HG03045 (cell line): Measurements from ENCODE around the gene HS1BP3.
A peak's percentile ranks its signal among the peaks of the same experiment; 100 is the strongest.

ENCODE experiments used
- ATAC-seq: cut with Tn5 transposase; IDR thresholded peaks from one replicate; pipeline ENCODE4 v1.9.1; 2021; ENCODE audit warnings: mild to moderate bottlenecking, moderate library complexity; ENCODE audit not compliant: unreplicated experiment

Gene HS1BP3

DNA sequence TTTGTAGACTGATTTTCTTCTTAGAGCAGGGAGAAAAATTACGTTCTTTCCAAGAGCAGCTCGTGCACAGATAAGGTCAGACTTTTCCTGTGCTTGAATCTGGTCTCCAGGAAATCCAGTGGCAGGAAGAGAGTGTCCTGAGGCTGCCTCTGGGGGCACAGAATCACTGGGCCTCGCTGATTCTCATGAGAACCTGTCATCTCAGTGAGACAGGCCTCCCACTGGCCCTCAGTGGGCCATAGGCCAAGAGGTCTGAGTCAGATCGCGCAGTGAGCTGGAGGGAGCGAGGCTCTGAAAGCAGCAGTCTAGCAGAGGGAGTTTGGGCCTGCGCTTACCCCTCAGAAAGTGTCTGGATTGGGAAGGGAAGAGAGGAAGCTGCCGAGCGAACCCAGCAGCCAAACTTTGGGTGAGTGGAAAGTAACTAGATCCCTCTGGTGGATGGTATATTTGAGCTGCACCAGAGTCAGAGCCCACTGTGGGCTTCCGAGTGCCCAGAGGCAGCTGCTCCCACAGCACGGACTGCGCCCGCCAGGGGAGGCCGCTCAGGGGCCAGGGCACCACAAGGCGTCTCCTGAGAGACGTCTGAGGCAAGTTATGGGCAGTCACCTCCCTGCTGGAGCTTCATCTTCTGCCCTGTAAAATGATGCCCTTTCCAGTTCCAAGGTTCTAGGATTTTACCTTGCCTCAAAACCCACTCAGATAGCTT, 24.2 kb upstream of the HS1BP3 start:
- no peak for ATAC-seq

DNA sequence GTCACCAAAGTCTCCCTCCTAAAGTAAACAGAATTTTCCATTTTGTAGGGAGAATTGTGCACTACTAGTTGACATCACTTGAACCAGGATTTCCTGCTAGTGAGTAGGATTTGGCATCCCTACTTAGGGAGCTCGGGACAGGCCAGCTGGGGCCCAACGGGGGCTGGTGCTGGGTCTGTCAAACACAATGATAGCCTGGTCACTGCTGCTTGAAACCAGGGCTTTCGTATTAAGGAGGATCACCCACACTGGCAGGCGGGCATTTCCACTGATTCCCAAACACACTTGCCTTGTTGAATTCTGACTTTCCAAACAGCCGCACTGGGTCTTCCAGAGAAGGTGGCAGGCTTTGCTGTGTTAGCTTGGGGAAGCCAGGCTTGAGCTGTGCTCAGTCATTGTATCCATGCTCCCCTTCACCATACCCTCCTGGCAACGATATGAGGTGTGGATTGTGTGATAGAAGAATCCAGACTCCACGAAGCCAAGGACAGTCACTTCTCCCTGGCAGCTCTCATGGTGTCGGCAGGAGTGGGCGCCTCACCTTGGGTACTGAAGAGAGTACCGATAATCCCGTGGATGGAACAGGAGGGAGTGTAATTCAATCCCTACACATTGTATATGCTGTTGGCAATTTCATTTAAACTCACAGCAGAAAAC, 23.5 kb upstream of the HS1BP3 start:
- ATAC-seq = no peak

DNA sequence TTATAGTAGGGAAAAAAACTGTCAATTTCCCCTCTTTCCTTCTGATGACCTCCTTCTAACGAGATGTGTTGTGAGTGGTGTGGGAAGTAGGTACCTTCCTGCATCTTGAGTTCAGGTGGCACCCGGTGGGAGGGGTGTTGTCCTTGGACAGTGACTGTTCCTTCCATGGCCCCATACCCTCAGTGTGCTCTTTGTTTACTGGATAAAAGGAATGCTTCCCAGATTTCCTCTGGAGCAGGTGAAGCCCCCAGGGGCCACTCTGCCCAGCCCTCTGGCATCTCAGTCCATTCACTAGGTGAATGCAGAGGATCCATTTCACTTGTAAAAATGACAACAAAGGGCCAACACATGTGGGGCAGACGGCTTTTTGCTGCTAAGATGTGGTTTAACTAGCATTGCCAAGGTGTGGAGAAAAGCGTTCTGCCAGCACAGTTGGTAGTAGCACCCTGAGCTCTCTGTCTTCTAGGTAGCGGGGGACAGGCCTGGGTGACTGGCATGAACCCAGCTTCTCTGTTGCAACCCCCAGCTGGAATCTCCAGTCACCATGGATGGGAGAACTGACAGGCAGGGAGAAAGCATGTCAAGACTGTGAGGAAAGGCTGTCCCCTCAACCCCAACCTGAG, 22.9 kb upstream of the HS1BP3 start:
- no peak for ATAC-seq

DNA sequence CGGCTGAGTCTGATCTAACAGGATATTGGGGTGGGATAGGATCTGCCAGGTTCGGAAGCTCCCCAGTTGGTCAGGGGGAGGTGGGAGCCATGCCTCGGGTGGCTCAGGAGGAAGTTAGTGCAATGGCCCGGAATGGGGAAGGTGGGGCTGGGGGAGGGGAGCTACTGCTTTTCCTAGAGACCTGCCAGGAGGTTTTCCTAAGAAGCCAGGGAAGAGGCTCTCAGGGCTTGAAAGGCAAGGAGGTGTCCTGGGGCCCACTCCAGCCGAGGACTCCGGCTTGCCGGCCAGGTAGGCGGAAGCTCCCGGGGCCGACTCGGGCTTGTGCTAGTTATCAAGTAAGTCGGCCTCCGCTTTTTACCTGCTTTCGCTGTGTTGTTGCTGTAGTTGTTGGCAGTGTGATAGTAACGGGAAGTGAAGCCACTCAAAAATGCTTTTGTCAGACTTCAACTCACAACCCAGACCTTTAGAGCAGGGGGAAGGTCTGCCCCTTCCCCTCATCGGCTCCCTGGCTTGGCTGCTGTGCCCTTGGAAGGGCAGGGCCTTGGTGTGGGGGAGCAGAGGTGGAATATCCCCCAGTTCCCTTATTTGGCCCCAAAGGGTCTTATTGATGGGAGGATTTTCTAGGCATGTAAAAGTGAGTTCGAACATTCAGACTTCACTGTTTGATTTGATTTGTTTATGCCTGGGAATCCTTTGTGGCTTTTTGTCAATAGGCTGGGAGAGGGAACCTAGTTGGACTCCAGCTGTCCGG, 21.5 kb upstream of the HS1BP3 start:
- ATAC-seq = no peak

DNA sequence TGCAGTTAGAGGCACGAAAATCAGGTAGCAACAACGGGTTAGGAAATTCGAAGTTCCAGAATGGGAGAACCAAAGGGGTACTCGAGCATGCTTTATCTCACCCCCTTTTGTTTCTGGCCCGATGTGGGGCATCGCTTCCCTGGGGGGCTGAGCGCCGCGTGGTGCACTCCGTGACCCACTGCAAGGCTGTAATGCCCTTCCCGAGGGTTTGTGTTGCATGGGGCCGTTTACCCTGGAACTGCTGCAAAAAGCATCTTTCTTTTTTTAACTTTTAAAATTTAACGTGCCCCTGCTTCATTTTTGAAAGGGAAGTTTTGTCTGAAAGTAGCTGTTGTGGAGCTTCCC, 20.8 kb upstream of the HS1BP3 start:
- no peak for ATAC-seq

DNA sequence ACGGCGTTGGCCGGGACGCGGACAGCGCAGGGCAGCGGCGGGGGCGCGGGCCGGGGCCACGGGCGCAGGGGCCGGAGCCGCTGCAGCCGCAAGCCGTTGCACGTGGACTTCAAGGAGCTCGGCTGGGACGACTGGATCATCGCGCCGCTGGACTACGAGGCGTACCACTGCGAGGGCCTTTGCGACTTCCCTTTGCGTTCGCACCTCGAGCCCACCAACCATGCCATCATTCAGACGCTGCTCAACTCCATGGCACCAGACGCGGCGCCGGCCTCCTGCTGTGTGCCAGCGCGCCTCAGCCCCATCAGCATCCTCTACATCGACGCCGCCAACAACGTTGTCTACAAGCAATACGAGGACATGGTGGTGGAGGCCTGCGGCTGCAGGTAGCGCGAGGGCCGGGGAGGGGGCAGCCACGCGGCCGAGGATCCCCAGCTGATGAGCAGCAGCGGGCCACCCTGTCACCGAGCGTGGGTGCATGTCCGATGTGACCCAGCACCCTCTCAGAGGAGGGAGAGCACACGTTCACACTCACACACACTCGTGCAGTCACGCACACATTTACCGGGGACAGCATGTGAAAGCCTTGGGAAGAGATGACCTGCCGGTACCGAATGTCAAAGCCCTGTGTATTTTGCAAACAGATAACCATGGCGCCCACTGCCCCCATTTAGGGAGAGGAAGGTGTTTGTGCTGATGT, 20.3 kb upstream of the HS1BP3 start:
- no peak for ATAC-seq

DNA sequence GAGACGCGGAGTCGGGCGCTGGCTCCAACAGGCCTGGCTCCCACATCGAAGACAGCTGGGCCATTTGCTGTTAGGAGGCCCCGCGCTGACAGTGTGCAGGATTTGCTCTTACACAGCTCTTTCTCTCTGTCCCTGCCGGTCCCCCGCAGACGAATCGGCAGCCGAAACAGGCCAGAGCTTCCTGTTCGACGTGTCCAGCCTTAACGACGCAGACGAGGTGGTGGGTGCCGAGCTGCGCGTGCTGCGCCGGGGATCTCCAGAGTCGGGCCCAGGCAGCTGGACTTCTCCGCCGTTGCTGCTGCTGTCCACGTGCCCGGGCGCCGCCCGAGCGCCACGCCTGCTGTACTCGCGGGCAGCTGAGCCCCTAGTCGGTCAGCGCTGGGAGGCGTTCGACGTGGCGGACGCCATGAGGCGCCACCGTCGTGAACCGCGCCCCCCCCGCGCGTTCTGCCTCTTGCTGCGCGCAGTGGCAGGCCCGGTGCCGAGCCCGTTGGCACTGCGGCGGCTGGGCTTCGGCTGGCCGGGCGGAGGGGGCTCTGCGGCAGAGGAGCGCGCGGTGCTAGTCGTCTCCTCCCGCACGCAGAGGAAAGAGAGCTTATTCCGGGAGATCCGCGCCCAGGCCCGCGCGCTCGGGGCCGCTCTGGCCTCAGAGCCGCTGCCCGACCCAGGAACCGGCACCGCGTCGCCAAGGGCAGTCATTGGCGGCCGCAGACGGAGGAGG, 19.6 kb upstream of the HS1BP3 start:
- ATAC-seq = no peak

DNA sequence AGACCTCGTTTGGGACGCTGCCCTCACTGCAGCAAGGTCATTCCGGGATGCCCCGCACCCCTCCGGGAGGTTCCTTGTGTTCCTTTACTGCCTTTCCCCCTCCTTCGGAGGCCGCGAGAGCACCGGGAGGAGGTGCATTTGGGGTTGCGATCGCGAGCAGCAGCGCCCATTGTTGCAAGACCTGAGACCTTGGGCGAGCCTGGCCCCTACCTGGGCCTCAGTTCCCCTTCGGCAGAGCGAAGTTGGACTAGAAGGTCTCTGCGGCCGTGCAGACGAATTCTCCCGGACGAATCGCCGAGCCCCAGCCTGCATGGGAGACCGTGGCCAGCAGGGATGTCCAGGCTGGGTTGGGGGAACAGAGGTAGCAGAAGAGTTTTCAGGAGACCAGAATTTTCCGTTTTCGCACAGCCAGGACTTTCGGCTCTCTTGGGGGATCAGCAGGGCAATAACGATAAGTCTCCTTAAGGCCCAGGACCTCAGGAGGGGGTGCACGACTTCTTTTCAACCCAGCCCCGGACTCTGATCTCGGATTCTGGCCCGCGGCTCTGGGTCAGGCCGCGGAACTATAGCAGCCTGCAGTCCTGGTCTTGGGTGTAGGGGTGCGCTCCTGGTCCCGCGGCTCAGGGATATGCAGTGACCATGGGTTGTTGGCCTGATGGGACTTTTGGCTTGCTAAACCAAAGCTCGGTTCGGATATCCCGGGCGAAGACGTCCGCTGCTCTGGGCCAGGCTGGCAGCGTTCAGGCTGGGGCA, 18.8 kb upstream of the HS1BP3 start:
- no peak for ATAC-seq

DNA sequence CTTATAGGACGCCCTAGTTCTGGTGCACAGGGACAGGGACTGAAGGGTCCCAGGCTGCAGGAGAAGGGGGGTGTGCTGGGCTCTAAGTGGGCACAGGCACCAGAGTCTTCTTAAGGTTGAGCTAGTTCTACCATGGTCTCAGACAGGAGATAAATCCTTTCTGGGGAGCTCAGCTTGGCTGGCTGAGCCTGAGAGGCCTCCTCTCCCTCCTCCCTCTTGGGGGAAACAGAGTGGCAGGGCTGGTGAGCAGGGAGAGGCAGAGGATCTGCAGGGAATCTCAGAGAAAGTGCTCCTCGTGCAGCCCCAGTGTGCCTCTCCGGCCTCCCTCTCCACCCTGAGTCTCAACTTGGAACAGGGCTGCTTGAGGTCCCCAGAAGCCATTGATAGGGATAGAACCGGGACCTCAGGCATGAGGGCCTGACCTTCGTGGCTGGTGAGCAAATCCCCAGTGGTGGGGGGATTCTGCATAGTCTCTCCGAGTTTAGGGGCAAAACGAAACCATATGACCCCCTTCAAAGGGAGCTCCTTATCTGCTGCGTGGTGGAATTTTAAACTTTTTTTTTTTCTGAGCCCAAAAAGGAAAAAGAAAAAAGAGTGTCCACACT, 18.1 kb upstream of the HS1BP3 start:
- ATAC-seq = no peak

DNA sequence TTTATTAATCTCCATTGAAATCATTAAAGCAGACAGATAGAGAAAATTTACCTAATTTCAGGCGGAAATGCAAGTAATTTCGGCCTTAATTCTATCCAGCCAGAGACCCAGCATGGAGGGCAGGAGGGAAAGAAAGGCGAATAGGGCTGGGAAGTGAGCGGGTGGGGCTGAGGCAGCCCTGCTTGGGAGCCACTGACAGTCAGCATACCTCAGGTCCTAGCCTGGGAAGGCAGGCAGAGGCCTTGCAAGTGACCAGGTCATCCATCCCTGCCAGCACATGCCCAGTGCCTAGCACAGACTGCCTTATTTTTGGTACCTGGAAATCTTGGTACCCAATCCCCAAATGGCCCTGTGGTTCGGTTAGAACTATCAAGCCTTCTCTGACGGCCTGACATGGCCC, 17.6 kb upstream of the HS1BP3 start:
- no peak for ATAC-seq

DNA sequence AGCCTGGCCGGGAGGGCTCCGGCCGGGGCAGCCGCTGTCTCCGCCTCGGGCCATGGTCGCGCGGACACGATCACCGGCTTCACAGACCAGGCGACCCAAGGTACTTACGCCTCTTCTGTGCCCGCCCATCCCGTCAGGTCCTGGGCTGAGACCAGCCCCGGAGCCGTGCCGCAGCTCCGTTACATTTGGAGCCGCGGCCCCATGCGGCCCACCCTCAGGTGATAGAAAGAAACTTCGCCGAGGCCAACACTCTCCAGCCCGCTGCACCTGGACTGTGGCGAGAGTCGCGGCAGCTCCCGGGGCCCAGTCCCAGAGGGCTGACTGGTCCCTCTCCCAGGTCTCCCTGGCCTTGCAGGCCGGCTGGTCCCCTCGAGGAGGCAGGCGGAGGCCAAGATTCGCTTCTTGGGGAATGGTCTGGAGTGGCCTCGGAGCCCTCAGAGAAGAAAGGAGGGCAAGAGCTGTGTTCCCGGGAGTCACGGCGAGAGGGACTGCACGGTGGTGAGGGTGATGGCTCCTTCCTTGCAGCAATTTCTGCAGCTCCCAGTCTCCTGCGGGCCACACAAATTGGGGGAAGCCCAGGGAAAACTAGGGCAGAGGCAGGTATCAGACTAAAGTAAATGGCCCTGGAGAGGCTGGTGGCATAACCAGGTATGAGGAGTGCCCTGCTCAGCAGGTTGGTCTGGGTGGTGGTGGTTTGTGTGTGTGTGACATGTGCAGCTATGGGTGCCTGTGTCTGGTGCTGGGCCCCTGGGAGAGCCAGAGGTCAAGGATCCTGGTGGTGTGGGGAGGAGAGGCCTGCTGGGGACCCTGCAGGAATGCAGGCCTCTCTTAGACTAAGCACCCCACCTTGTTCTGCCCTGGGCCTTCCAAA, 16.9 kb upstream of the HS1BP3 start:
- peak; percentile 24 for ATAC-seq

DNA sequence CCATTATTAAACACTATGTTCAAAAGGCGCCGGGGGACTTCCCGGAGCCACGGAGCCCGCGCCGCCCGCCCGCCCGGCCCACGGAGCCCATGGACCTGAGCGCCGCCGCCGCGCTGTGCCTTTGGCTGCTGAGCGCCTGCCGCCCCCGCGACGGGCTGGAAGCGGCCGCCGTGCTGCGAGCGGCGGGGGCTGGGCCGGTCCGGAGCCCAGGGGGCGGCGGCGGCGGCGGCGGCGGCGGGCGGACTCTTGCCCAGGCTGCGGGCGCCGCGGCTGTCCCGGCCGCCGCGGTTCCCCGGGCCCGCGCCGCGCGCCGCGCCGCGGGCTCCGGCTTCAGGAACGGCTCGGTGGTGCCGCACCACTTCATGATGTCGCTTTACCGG, 16.2 kb upstream of the HS1BP3 start:
- peak; percentile 30 for ATAC-seq

DNA sequence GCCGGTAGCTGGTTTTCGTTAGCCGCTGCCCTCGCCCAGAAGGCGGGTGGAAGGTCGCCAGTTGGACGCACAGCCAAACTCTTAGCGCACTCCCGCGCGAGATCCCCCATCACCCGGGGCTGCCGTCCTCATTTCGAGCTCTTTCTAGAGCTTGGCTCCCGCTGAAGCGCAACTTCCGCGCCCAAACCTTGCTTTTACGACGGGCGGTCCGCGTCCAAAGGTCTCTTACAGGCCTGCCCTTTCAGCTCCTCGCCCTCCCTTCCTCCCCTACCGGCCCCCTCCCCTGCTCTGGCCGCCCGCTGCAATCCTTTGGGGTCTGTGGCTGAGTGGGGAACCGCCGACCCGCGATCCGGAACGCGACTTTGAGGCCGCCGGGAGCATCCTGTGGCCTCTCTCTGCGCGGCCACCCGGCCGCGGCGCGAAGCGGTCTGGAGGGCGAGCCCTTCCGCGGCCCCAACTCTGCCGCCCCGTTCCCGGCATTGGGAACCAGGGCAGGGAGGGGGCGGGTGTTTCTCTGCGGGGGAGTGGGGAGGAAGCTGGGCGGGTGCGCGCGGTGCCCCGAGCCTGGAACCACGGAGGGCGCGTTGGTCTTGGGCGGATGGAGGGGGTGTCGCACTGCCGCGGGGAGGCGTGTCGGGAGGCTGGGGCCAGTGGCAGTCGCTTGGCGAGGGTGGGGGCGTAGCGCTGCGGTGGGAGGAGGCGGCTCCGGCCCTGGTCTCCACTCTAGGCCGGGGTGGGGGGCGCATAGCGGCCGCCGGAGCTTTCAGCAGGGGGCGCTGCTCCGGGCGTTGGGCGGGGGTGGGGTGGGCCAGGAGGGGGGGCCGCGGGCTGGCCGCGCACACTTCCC, 15.6 kb upstream of the HS1BP3 start, which contains the start of gene GDF7:
Gene GDF7 (plus strand): TSS at position 841 of the 847 bp plus-strand sequence. CDS start 96 bp downstream, outside the sequence.
- peak; percentile 21 for ATAC-seq

DNA sequence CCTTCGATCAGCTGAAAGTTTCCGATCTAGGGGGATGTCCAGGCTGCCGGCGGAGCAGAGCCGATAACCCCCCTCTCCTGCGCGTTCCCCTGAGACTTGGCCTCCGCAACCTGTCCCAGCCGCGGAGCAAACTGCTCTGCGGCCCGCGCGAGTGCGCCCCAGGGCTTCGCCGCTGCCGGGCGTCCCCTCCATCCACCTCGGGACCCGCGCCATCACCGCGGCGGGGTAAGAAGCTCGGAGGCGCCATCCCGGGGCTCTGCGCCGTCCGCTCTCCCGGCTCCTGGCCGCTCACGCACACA, 15.1 kb upstream of the HS1BP3 start:
- ATAC-seq = peak; percentile 3

DNA sequence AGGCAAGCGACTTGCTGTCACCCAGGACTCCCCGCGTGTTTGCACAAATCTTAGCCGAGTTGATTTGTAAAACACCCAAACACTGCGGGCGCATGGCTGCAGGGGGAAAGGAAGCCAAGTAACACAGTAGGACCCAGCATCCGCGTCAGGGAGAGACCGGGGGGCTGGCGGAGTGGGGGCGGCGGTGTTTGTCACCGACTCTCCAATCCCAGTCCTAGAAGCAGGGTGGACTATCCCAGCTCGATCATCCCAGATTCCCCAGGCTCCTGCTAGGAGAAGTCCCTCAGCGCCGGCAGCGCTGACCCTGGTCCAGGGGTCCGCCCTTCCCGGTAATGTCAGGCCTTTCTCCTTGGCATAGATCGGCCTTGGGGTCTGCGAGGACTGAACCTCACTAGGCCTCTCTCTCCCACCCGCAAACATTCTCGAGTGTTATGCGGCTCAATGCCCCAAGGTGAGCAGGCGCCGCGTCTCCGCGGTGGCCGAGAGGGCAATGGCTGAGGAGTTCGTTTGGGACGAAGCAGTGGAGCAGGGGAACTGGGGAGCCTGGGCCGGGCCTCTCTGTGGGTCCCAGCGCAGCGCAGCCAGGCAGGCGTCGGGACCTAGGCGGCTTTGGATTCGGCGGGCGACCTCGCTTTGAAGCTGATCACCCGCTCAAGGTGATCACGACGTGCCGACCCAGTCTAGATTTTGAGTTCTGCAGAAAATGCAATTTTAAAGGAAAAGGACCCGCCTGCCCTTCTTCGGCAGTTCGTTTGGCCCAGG, 14.5 kb upstream of the HS1BP3 start:
- ATAC-seq = no peak

DNA sequence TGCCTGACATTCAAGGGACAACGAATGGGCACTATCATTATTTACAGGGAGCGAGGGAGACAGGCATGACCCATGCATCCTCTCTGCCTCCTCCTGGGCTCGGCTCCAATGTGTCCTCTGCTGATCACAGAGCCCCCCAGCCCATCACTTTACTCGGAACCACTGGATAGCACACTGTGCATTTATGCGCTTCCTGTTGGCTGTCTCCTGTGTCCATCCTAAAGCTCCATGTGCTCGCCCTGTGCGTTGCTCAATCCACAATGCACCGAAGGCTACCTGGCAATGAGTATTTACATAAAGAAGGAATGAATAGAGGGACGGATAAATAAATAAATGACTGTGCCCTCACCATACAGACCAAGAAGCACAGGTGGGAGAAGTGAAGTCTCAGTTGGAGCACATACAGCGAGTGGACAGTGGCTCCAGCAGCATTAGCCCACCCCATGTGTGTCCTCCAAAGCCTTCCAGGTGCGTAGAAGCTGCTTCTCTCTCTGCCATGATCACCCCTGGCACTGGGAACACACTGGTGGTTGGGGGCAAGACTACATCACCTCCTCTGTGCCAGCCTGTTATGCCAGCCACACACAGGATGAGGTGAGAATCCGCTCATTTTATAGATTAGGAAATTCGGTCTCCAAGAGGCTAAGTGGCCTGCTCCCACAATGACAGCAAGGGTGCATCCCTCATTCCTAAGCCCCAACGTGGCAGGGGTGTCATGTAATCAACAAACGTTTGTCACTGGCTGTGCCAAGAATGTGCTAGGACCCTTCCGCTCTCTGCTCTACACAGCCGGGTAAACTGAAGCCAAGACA, 13.7 kb upstream of the HS1BP3 start:
- ATAC-seq = no peak
